Measurements from ENCODE around the gene CABCOCO1.

DNA sequence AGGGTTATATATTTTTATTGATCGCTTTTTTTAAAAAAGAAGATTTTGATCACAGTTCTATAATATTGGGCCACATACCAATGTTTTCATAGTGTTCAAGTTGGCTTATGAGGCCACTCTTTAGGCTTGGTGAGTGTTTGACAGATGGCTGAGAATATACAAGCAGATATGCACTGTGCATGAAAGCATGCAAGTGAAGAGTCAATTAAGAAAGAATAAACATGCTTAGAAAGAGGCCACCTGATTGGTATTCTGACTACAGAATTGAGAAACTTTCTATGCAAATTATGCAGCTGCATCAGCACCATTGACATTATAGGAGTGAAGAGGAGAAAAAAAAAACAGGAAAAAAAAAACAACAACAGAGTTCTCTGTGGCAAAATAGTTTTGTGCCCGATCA lies 39.9 kb downstream of the CABCOCO1 start:
- TF ChIP-seq, protein P1, sequence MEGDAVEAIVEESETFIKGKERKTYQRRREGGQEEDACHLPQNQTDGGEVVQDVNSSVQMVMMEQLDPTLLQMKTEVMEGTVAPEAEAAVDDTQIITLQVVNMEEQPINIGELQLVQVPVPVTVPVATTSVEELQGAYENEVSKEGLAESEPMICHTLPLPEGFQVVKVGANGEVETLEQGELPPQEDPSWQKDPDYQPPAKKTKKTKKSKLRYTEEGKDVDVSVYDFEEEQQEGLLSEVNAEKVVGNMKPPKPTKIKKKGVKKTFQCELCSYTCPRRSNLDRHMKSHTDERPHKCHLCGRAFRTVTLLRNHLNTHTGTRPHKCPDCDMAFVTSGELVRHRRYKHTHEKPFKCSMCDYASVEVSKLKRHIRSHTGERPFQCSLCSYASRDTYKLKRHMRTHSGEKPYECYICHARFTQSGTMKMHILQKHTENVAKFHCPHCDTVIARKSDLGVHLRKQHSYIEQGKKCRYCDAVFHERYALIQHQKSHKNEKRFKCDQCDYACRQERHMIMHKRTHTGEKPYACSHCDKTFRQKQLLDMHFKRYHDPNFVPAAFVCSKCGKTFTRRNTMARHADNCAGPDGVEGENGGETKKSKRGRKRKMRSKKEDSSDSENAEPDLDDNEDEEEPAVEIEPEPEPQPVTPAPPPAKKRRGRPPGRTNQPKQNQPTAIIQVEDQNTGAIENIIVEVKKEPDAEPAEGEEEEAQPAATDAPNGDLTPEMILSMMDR (IDR thresholded peaks at IDR 0.05) = no peak
- TF ChIP-seq POLR2A (IDR thresholded peaks at IDR 0.05) (no peak), POLR2AphosphoS5 (IDR thresholded peaks at IDR 0.05) (no peak)

Measured in sigmoid colon (tissue), 4 donors.